GM12891 (cell line): ENCODE results near the gene CD180.

Experiments
- POLR2A ChIP-seq: IDR thresholded peaks from 2 replicates; pipeline ENCODE4 v1.6.1; 2011; ENCODE audit warnings: low read depth, low read length, control low read depth
- POLR2AphosphoS5 ChIP-seq: IDR thresholded peaks from 2 replicates; pipeline ENCODE4 v1.6.1; 2011; ENCODE audit warnings: low read depth, low read length, control low read depth

GRCh38 chr5:67216564-67216963 lies 20.0 kb upstream of the CD180 start:
- TF ChIP-seq POLR2AphosphoS5 (no peak), POLR2A (no peak)
